T-helper 9 cell (primary cell): Measurements from ENCODE around the gene FREM1.

Source experiments
- DNase-seq: peaks from one replicate; pipeline ENCODE4 v3.0.0-alpha.2; 2020

The FREM1 gene

GRCh38 chr9:14813336-14814248 lies 96.6 kb downstream of the FREM1 start:
- no peak for DNase-seq

GRCh38 chr9:14812806-14813205 lies 97.4 kb downstream of the FREM1 start:
- no peak for DNase-seq

- DNase-seq = no peak
Observed at GRCh38 chr9:14811844-14812243, 98.4 kb downstream of the FREM1 start.

- DNase-seq = no peak
Observed at GRCh38 chr9:14806941-14807520, 103.2 kb downstream of the FREM1 start.

GRCh38 chr9:14799030-14799429 lies 111.2 kb downstream of the FREM1 start:
- no peak for DNase-seq

GRCh38 chr9:14797435-14797834 lies 112.8 kb downstream of the FREM1 start:
- DNase-seq = no peak

GRCh38 chr9:14793389-14793788 lies 116.8 kb downstream of the FREM1 start:
- DNase-seq = no peak

GRCh38 chr9:14790628-14791027 lies 119.6 kb downstream of the FREM1 start:
- no peak for DNase-seq

GRCh38 chr9:14788846-14789245 lies 121.4 kb downstream of the FREM1 start:
- DNase-seq = no peak

GRCh38 chr9:14783358-14783757 lies 126.9 kb downstream of the FREM1 start:
- DNase-seq = no peak

- DNase-seq = no peak
Observed at GRCh38 chr9:14782286-14783051, 127.8 kb downstream of the FREM1 start.

GRCh38 chr9:14780693-14781092 lies 129.5 kb downstream of the FREM1 start:
- DNase-seq = no peak

- no peak for DNase-seq
Observed at GRCh38 chr9:14780251-14780650, 130.0 kb downstream of the FREM1 start.

- no peak for DNase-seq
Observed at GRCh38 chr9:14779566-14780022, 130.6 kb downstream of the FREM1 start.

GRCh38 chr9:14778565-14778964 lies 131.7 kb downstream of the FREM1 start:
- DNase-seq = no peak

- DNase-seq = no peak
Observed at GRCh38 chr9:14775917-14776316, 134.3 kb downstream of the FREM1 start.

- DNase-seq = no peak
Observed at GRCh38 chr9:14770592-14770991, 139.6 kb downstream of the FREM1 start.

- DNase-seq = no peak
Observed at GRCh38 chr9:14769230-14769571, 141.0 kb downstream of the FREM1 start.

- DNase-seq = no peak
Observed at GRCh38 chr9:14768405-14769229, 141.6 kb downstream of the FREM1 start.

- no peak for DNase-seq
Observed at GRCh38 chr9:14766299-14766698, 143.9 kb downstream of the FREM1 start.

- DNase-seq = no peak
Observed at GRCh38 chr9:14761584-14761983, 148.6 kb downstream of the FREM1 start.

- DNase-seq = no peak
Observed at GRCh38 chr9:14760060-14760459, 150.2 kb downstream of the FREM1 start.

- DNase-seq = no peak
Observed at GRCh38 chr9:14756291-14756690, 153.9 kb downstream of the FREM1 start.
